Stimulated activated CD4-positive, alpha-beta T cell treated with anti-CD3 and anti-CD28 coated beads, Interleukin-2, amount 100 ng/mL, for 24 hours (primary cell): ENCODE data around the gene UBASH3A.
"Not testable (repeated sequence)": the region's sequence is repeated elsewhere in the genome, so short reads cannot be mapped to it uniquely, and the experiment has no call there.

Experiments used
- DNase-seq, 2 donors: peaks; one replicate each; pipeline ENCODE4 v3.0.0-alpha.2; 2020

Gene UBASH3A

GRCh38 chr21:42392731-42393442 lies 10.8 kb upstream of the UBASH3A start:
- no peak for DNase-seq

GRCh38 chr21:42393443-42393950 lies 10.2 kb upstream of the UBASH3A start:
- no peak for DNase-seq

- no peak for DNase-seq
These were observed 8.4 kb upstream of the UBASH3A start for GRCh38 chr21:42395302-42395701.

- no peak for DNase-seq
These were observed 7.6 kb upstream of the UBASH3A start, which contains the start of gene TMPRSS3 for GRCh38 chr21:42395905-42396651. TMPRSS3 (minus strand) TSS chr21:42396052; CDS start chr21:42395417, 635 bp downstream.

- DNase-seq = no peak
These were observed 6.6 kb upstream of the UBASH3A start for GRCh38 chr21:42396799-42397745.

- DNase-seq = no peak
These were observed 5.8 kb upstream of the UBASH3A start for GRCh38 chr21:42397746-42398394.

- DNase-seq = no peak
These were observed 5.2 kb upstream of the UBASH3A start for GRCh38 chr21:42398436-42399028.

- DNase-seq = no peak
These were observed 3.2 kb upstream of the UBASH3A start for GRCh38 chr21:42400525-42400924.

GRCh38 chr21:42401154-42401553 lies 2.5 kb upstream of the UBASH3A start:
- no peak for DNase-seq

GRCh38 chr21:42401820-42402251 lies 1.9 kb upstream of the UBASH3A start:
- no peak for DNase-seq

GRCh38 chr21:42404539-42404938 lies 837 bp downstream of the UBASH3A start:
- DNase-seq = peak in 1 of 2 donors; percentile 49

- DNase-seq = no peak
These were observed 1.6 kb downstream of the UBASH3A start for GRCh38 chr21:42405064-42406013.

- peak; percentile 61 to 63 for DNase-seq
These were observed 2.5 kb downstream of the UBASH3A start for GRCh38 chr21:42406201-42406621.

- no peak for DNase-seq
These were observed 3.2 kb downstream of the UBASH3A start for GRCh38 chr21:42406866-42407265.

GRCh38 chr21:42407476-42407875 lies 3.8 kb downstream of the UBASH3A start:
- no peak for DNase-seq

- not testable (repeated sequence) for DNase-seq
These were observed 5.0 kb downstream of the UBASH3A start for GRCh38 chr21:42408718-42409117.

- DNase-seq = no peak
These were observed 5.7 kb downstream of the UBASH3A start for GRCh38 chr21:42409366-42409765.

- DNase-seq = peak in 1 of 2 donors; percentile 45
These were observed 7.6 kb downstream of the UBASH3A start for GRCh38 chr21:42411197-42411869.

GRCh38 chr21:42411891-42412635 lies 8.4 kb downstream of the UBASH3A start:
- DNase-seq = no peak
